A673 (cell line): Measurements from ENCODE around the gene TCP11L2.

ENCODE experiments used
- EZH2 ChIP-seq: fragments of 200-600 bp; sonication (generic); IDR thresholded peaks from 2 replicates; pipeline ENCODE4 v1.6.1; 2017; ENCODE audit warnings: borderline replicate concordance, low read depth, mild to moderate bottlenecking, mixed read lengths, antibody characterized with exemption, low read length; ENCODE audit not compliant: poor library complexity, severe bottlenecking
- TF ChIP-seq, protein P1 (sequence below): fragments of 300-800, 200-600 bp; sonication (generic); conservative IDR thresholded peaks from 2 replicates; pipeline ENCODE4 v1.5.1; 2017; ENCODE audit warnings: low read depth, mild to moderate bottlenecking, antibody characterized with exemption, low read length, moderate library complexity, mixed read lengths

DNA sequence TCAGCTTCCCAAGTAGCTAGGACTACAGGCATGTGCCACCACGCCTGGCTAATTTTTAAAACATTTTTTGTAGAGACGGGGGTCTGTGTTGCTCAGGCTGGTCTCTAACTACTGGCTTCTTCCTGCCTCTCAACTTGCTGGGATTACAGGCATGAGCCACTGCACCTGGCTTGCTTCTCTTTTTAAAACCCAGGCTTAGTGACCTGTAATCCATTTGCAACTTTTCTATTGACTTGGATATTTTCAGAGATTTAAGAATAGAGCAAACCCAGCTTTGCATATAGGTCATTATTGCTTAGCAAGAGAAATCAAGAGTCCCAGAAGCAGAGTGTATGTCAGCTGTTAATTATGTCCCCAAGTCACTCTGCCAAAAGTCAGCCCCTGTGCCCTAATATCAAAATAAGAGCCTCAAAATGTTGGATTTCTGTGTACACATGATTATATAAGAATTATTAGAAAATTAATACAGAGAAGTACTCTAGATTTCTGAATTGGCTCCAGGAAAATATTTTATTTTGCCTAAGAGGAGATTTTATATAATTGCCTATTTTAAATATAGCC lies 24.9 kb downstream of the TCP11L2 start:
- TF ChIP-seq, protein P1, sequence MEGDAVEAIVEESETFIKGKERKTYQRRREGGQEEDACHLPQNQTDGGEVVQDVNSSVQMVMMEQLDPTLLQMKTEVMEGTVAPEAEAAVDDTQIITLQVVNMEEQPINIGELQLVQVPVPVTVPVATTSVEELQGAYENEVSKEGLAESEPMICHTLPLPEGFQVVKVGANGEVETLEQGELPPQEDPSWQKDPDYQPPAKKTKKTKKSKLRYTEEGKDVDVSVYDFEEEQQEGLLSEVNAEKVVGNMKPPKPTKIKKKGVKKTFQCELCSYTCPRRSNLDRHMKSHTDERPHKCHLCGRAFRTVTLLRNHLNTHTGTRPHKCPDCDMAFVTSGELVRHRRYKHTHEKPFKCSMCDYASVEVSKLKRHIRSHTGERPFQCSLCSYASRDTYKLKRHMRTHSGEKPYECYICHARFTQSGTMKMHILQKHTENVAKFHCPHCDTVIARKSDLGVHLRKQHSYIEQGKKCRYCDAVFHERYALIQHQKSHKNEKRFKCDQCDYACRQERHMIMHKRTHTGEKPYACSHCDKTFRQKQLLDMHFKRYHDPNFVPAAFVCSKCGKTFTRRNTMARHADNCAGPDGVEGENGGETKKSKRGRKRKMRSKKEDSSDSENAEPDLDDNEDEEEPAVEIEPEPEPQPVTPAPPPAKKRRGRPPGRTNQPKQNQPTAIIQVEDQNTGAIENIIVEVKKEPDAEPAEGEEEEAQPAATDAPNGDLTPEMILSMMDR, result no peak
- TF ChIP-seq EZH2, result no peak
